Left ventricle myocardium inferior (tissue), 1 donor: ENCODE measurements around the gene VPS4B. TPM values are rescaled to one million over a fixed set of nuclear protein-coding genes. Genes with fewer than 3 reads are reported as not detected.
A peak's percentile ranks its signal among the peaks of the same experiment; 100 is the strongest.

Experiments used
- DNase-seq: peaks from one replicate; pipeline ENCODE4 v3.0.0-alpha.2; 2020
- H3K27ac ChIP-seq: fragments of 200-600 bp; replicated peaks from 2 replicates; pipeline ENCODE4 v1.8.0; 2021
- H3K27me3 ChIP-seq: fragments of 200-600 bp; 2 replicates; pipeline ENCODE4 v1.8.0; 2021; ENCODE audit warnings: low read depth
- H3K36me3 ChIP-seq: fragments of 200-600 bp; 2 replicates; pipeline ENCODE4 v1.8.0; 2021
- H3K4me1 ChIP-seq: fragments of 200-600 bp; 2 replicates; pipeline ENCODE4 v1.8.0; 2021
- H3K4me3 ChIP-seq: fragments of 200-600 bp; 2 replicates; pipeline ENCODE4 v1.8.0; 2021; ENCODE audit warnings: mild to moderate bottlenecking, moderate library complexity
- H3K9me3 ChIP-seq: fragments of 200-600 bp; replicated peaks from 2 replicates; pipeline ENCODE4 v1.8.0; 2021
- CTCF ChIP-seq: fragments of 200-600 bp; IDR thresholded peaks from 2 replicates; pipeline ENCODE4 v1.8.0; 2021; ENCODE audit warnings: antibody characterized with exemption, mild to moderate bottlenecking, borderline replicate concordance
- intact Hi-C: fragments of 100-400 bp; cut with micrococcal nuclease; formaldehyde crosslinking; loops from one replicate; pipeline ENCODE4 v1.11.0; 2022
- total RNA-seq: library from RNA; stranded (reverse); fragmentation: NEBNext Ultra II Directional; extraction: Animal tissue kit (Norgen Biotek cat#: 25700); gene quantifications from one replicate; pipeline ENCODE4 v1.2.1, GENCODE V29; 2021
- donor health status: DM: no; HTN: yes; CAD: no; lungs with severe emphysema.

The VPS4B gene
- total RNA-seq, 1 donor from 2014 or later = 16.7 TPM

- no peak for TF ChIP-seq CTCF
- H3K9me3 ChIP-seq = peaks cover 18% of the 10 kb centered on the region
- intact Hi-C loops = no loop called here
- H3K4me3 ChIP-seq = no peak overlapping the region
- no peaks in the 10 kb centered on the region for H3K4me1 ChIP-seq
- no peak for DNase-seq
- H3K27ac ChIP-seq = no peak overlapping the region
- H3K27me3 ChIP-seq = no peaks in the 10 kb centered on the region
- peaks cover 3% of the 10 kb centered on the region for H3K36me3 ChIP-seq
Measured at GRCh38 chr18:63376538-63376937, 45.7 kb downstream of the VPS4B start.

DNA sequence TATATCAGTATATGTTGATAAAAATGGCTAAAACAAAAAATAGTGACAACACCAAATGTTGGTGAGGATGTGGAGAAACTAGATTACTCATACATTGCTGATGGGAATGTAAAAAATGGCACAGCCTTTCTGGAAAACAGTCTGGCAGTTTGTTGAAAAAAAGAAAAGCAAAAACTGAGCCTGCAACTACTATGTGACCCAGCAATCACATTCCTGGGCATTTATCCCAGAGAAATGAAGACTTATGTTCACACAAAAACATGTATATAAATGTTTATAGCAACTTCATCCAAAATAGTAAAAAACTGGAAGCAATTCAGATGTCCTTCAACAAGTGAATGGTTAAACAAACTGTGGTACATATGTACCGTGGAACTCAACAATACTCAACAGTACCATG lies 47.7 kb downstream of the VPS4B start:
- TF ChIP-seq CTCF = no peak
- Histone ChIP-seq H3K36me3 (peaks cover 4% of the 10 kb centered on the region), H3K27me3 (no peaks in the 10 kb centered on the region), H3K27ac (no peak overlapping the region), H3K4me1 (no peaks in the 10 kb centered on the region), H3K4me3 (no peak overlapping the region), H3K9me3 (peaks cover 18% of the 10 kb centered on the region)
- intact Hi-C loops = no loop called here
- no peak for DNase-seq

DNA sequence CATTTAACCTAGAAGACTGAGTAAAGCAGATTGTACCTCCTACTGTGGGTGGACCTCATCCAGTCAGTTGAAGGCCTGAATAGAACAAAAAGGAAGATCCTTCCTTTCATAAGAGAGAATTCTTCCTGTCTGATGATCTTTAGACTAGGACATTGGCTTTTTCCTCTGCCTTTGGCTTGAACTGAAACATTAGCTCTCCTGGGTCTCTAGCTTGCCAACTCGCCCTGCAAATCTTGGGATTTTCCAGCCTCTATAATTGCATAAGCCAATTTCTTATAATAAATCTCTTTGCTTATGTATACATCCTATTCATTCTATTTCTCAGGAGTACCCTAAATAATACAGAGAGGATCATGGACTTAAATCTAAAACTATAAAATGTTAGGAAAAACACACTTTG lies 49.1 kb downstream of the VPS4B start:
- no peak for DNase-seq
- no peak for TF ChIP-seq CTCF
- Histone ChIP-seq H3K9me3 (peaks cover 18% of the 10 kb centered on the region), H3K4me3 (no peak overlapping the region), H3K4me1 (peaks cover 8% of the 10 kb centered on the region), H3K27me3 (no peaks in the 10 kb centered on the region), H3K27ac (no peak overlapping the region), H3K36me3 (peaks cover 8% of the 10 kb centered on the region)
- intact Hi-C loops = no loop called here

- H3K4me1 ChIP-seq = peaks cover 45% of the 10 kb centered on the region
- H3K9me3 ChIP-seq = peaks cover 6% of the 10 kb centered on the region
- no peaks in the 10 kb centered on the region for H3K27me3 ChIP-seq
- no peak for TF ChIP-seq CTCF
- H3K36me3 ChIP-seq = peaks cover 5% of the 10 kb centered on the region
- H3K27ac ChIP-seq = no peak overlapping the region
- DNase-seq = no peak
- H3K4me3 ChIP-seq = peak overlapping the region; percentile 97
- intact Hi-C loops = loop anchor here (10.0 kb wide), 1 partner anchor 66 kb away; no protein-coding TSS in a partner anchor
Measured at GRCh38 chr18:63368611-63369010, 53.7 kb downstream of the VPS4B start.

DNA sequence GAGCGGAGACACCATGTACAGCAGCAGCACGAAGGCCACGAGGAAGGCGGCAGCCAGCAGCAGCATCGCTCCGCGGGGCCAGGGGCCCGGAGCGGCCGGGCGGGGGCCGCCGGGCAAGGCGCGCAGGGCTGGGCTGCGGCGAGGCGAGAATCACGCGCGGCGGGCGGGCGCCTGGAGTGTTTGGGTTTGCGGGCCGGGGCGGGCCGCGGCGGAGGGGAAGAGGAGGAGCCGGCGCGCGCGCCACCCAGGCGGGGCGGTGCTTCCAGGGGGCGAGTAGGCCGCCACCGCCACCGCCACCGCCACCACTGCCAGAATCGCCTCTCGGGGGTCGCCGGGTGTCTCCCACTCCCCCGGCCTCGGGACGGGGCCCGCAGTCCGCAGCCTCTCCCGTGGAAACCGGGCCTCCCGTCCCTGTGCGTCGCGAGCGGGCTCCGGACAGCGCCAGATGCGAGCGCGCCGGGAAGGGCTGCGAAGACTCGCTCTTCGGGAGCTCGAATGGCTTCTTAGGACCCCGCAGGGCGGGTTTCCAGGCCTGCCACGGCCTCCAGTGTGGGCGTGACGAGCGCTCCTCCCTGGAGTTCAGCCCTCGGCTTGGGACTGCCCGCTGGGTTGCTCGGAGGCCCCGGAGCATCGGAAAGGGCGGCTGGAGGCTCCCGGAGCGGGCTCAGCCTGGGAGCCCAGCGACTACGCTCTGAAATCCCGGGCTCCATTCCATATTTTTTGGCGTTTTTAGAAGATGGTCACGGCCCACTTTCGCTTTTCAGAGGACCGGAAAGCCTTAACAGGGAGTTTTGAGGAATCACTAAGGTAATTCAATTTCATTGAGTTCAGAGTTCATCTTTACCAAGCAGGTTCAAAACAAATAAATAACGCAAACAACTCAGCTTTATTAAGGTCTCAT lies 55.0 kb downstream of the VPS4B start, which contains the start of gene KDSR:
Gene KDSR, minus strand, starts transcription at position 154 of the 901 bp plus-strand sequence. Its CDS starts 88 bp downstream, at position 66.
- peak; percentile 96 for DNase-seq
- no peak for TF ChIP-seq CTCF
- Histone ChIP-seq H3K9me3 (no peaks in the 10 kb centered on the region), H3K36me3 (peaks cover 7% of the 10 kb centered on the region), H3K4me1 (peaks cover 45% of the 10 kb centered on the region), H3K27me3 (no peaks in the 10 kb centered on the region), H3K4me3 (peak within 1 kb of the TSS; percentile 97), H3K27ac (peak within 1 kb of the TSS; percentile 98)
- intact Hi-C loops = loop anchor here (10.0 kb wide), 1 partner anchor 67 kb away; no protein-coding TSS in a partner anchor
